GM18951 (cell line): ENCODE data around the gene ADPRHL1.
"Not testable (repeated sequence)": the region's sequence is repeated elsewhere in the genome, so short reads cannot be mapped to it uniquely, and the experiment has no call there.

Source experiments
- POLR2A ChIP-seq: IDR thresholded peaks from 4 replicates; pipeline ENCODE4 v1.6.1; 2011; ENCODE audit warnings: mild to moderate bottlenecking; ENCODE audit not compliant: insufficient read length, insufficient read depth; ENCODE audit errors: extremely low read depth
- in situ Hi-C: fragments of 300-500 bp; cut with MboI; formaldehyde crosslinking; loops from one replicate; pipeline ENCODE4 v1.12.0; 2022; ENCODE audit warnings: low sequenced_read_pairs, mixed read lengths, inconsistent platforms; ENCODE audit not compliant: unreplicated experiment

The ADPRHL1 gene

GRCh38 chr13:113447596-113447995 is 5.7 kb downstream of the ADPRHL1 start:
- in situ Hi-C loops, result no loop called here
- TF ChIP-seq POLR2A, result no peak

- no peak for TF ChIP-seq POLR2A
- in situ Hi-C loops, result no loop called here
These were observed 6.8 kb downstream of the ADPRHL1 start for GRCh38 chr13:113446488-113446854.

GRCh38 chr13:113445791-113446487 is 7.3 kb downstream of the ADPRHL1 start:
- in situ Hi-C loops, result no loop called here
- TF ChIP-seq POLR2A, result no peak

GRCh38 chr13:113443991-113444390 is 9.3 kb downstream of the ADPRHL1 start:
- in situ Hi-C loops, result no loop called here

GRCh38 chr13:113442985-113443362 is 10.3 kb downstream of the ADPRHL1 start:
- TF ChIP-seq POLR2A, result no peak
- in situ Hi-C loops, result no loop called here

More at GRCh38 chr13:113443991-113444390, 9.3 kb downstream of the ADPRHL1 start:
- no peak for TF ChIP-seq POLR2A

- in situ Hi-C loops, result no loop called here
These were observed 10.8 kb downstream of the ADPRHL1 start for GRCh38 chr13:113442354-113442984.

GRCh38 chr13:113441661-113442060 is 11.6 kb downstream of the ADPRHL1 start:
- TF ChIP-seq POLR2A, result no peak
- in situ Hi-C loops, result no loop called here

More at GRCh38 chr13:113442354-113442984, 10.8 kb downstream of the ADPRHL1 start:
- TF ChIP-seq POLR2A, result no peak

GRCh38 chr13:113437408-113438010 is 15.8 kb downstream of the ADPRHL1 start:
- no peak for TF ChIP-seq POLR2A
- in situ Hi-C loops, result no loop called here

- in situ Hi-C loops, result not testable (repeated sequence)
These were observed 16.4 kb downstream of the ADPRHL1 start for GRCh38 chr13:113436866-113437265.

- in situ Hi-C loops, result not testable (repeated sequence)
These were observed 17.4 kb downstream of the ADPRHL1 start for GRCh38 chr13:113435907-113436306.

GRCh38 chr13:113433391-113433916 is 19.8 kb downstream of the ADPRHL1 start:
- TF ChIP-seq POLR2A, result no peak
- in situ Hi-C loops, result no loop called here

- no peak for TF ChIP-seq POLR2A
- in situ Hi-C loops, result no loop called here
These were observed 20.6 kb downstream of the ADPRHL1 start for GRCh38 chr13:113432506-113433270.

GRCh38 chr13:113431171-113431570 is 22.1 kb downstream of the ADPRHL1 start:
- TF ChIP-seq POLR2A, result no peak
- in situ Hi-C loops, result no loop called here
